ENCODE results near the gene GID8.

The GID8 gene

DNA sequence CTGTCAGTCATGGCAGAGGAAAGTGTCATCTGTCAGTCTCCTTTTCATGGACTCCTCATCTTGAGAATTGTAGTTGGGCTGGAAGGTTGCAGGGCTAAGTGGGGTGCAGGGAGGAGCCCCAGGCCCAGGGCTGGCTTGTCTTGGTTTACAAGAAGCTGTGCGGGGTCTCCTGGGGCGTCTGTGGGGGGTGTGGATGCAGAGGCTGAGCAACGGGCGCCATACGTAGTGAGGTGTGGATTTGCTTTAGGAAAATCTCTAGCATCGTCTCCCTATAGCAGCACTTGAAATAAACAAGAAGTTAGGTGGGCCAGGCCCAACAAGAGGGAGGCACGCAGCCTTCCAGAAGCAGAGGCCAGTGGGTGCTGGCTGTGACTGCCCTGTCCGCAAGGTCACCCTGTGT, 12.8 kb downstream of the GID8 start:
- Histone ChIP-seq H3K4me2 (ENCODE audit: low read length) (no peak overlapping the region), H3K79me2 (ENCODE audit: control insufficient read depth, low read length) (peaks cover 57% of the 10 kb centered on the region), H3K4me1 (ENCODE audit: control insufficient read depth, low read length) (peaks cover 36% of the 10 kb centered on the region), H3F3A (ENCODE audit: control insufficient read depth, insufficient read depth) (peaks cover 19% of the 10 kb centered on the region), H3K36me3 (ENCODE audit: control insufficient read depth, low read length) (peaks cover 56% of the 10 kb centered on the region), H3K4me3 (ENCODE audit: low read length) (no peak overlapping the region), H3K9me3 (ENCODE audit: control insufficient read depth, insufficient read depth, low read length) (peaks cover 5% of the 10 kb centered on the region; the same call in 1 of the 2 replicates), H3K9me2 (replicated peaks; ENCODE audit: control insufficient read depth, low read length) (no peaks in the 10 kb centered on the region), H3K27me3 (ENCODE audit: control insufficient read depth, low read length) (no peaks in the 10 kb centered on the region), H3K27ac (ENCODE audit: low read depth, low read length) (no peak overlapping the region), H4K20me1 (ENCODE audit: control insufficient read depth, insufficient read depth, low read depth, low read length) (peaks cover 9% of the 10 kb centered on the region; the same call in 1 of the 2 replicates)
- TF ChIP-seq, protein P1, sequence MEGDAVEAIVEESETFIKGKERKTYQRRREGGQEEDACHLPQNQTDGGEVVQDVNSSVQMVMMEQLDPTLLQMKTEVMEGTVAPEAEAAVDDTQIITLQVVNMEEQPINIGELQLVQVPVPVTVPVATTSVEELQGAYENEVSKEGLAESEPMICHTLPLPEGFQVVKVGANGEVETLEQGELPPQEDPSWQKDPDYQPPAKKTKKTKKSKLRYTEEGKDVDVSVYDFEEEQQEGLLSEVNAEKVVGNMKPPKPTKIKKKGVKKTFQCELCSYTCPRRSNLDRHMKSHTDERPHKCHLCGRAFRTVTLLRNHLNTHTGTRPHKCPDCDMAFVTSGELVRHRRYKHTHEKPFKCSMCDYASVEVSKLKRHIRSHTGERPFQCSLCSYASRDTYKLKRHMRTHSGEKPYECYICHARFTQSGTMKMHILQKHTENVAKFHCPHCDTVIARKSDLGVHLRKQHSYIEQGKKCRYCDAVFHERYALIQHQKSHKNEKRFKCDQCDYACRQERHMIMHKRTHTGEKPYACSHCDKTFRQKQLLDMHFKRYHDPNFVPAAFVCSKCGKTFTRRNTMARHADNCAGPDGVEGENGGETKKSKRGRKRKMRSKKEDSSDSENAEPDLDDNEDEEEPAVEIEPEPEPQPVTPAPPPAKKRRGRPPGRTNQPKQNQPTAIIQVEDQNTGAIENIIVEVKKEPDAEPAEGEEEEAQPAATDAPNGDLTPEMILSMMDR (IDR thresholded peaks at IDR 0.05; ENCODE audit: low read depth, low read length, poor library complexity, severe bottlenecking), result no peak
- TF ChIP-seq EZH2phosphoT487 (IDR thresholded peaks at IDR 0.05; ENCODE audit: borderline replicate concordance, low read length), result no peak

- H3K27ac ChIP-seq (ENCODE audit: low read depth, low read length), result no peak overlapping the region
- peaks cover 57% of the 10 kb centered on the region for H3K79me2 ChIP-seq (ENCODE audit: control insufficient read depth, low read length)
- H3K4me2 ChIP-seq (ENCODE audit: low read length), result peak overlapping the region; percentile 99
- peaks cover 9% of the 10 kb centered on the region; the same call in 1 of the 2 replicates for H4K20me1 ChIP-seq (ENCODE audit: control insufficient read depth, insufficient read depth, low read depth, low read length)
- H3K36me3 ChIP-seq (ENCODE audit: control insufficient read depth, low read length), result peaks cover 56% of the 10 kb centered on the region
- H3K9me2 ChIP-seq (replicated peaks; ENCODE audit: control insufficient read depth, low read length), result no peaks in the 10 kb centered on the region
- peak overlapping the region; percentile 86 for H3K4me3 ChIP-seq (ENCODE audit: low read length)
- H3K9me3 ChIP-seq (ENCODE audit: control insufficient read depth, insufficient read depth, low read length), result peaks cover 5% of the 10 kb centered on the region; the same call in 1 of the 2 replicates
- H3K27me3 ChIP-seq (ENCODE audit: control insufficient read depth, low read length), result no peaks in the 10 kb centered on the region
- H3F3A ChIP-seq (ENCODE audit: control insufficient read depth, insufficient read depth), result peaks cover 19% of the 10 kb centered on the region
- peaks cover 37% of the 10 kb centered on the region for H3K4me1 ChIP-seq (ENCODE audit: control insufficient read depth, low read length)
- TF ChIP-seq, protein P1 (IDR thresholded peaks at IDR 0.05; ENCODE audit: low read depth, low read length, poor library complexity, severe bottlenecking), result no peak
- no peak for TF ChIP-seq EZH2phosphoT487 (IDR thresholded peaks at IDR 0.05; ENCODE audit: borderline replicate concordance, low read length)
Measured at GRCh38 chr20:62951143-62951895, 13.4 kb downstream of the GID8 start.

DNA sequence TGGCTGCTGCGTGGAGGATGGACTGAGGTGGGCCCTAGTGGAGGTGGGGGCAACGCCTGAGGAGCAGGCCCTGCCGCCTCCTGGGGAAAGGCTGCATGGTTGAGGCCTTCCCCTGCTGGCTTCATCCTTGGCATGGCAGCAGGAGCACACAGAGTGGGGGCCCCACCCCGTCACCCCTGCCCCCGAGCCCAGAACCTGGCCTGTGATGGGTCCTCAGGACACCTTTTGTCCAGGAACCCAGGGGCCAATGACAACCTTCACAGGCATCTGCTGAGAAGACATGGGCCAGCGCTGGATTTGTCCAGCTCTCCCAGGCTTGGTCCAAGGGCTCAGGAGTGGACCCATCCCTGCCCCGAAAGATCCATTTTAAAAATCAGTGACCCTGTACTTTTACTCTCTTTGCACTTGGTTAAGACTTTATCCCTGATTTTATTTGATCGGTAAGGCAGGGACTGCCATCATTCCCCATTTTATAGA, 14.0 kb downstream of the GID8 start:
- Histone ChIP-seq H3K79me2 (ENCODE audit: control insufficient read depth, low read length) (peaks cover 57% of the 10 kb centered on the region), H3K4me1 (ENCODE audit: control insufficient read depth, low read length) (peaks cover 37% of the 10 kb centered on the region), H3K4me2 (ENCODE audit: low read length) (peak overlapping the region; percentile 99), H3F3A (ENCODE audit: control insufficient read depth, insufficient read depth) (peaks cover 19% of the 10 kb centered on the region), H3K9me2 (replicated peaks; ENCODE audit: control insufficient read depth, low read length) (no peaks in the 10 kb centered on the region), H3K36me3 (ENCODE audit: control insufficient read depth, low read length) (peaks cover 56% of the 10 kb centered on the region), H3K27me3 (ENCODE audit: control insufficient read depth, low read length) (no peaks in the 10 kb centered on the region), H3K4me3 (ENCODE audit: low read length) (peak overlapping the region; percentile 86), H4K20me1 (ENCODE audit: control insufficient read depth, insufficient read depth, low read depth, low read length) (peaks cover 9% of the 10 kb centered on the region; the same call in 1 of the 2 replicates), H3K27ac (ENCODE audit: low read depth, low read length) (peak overlapping the region; percentile 91), H3K9me3 (ENCODE audit: control insufficient read depth, insufficient read depth, low read length) (peaks cover 5% of the 10 kb centered on the region; the same call in 1 of the 2 replicates)
- no peak for TF ChIP-seq EZH2phosphoT487 (IDR thresholded peaks at IDR 0.05; ENCODE audit: borderline replicate concordance, low read length)
- TF ChIP-seq, protein P1 (IDR thresholded peaks at IDR 0.05; ENCODE audit: low read depth, low read length, poor library complexity, severe bottlenecking), result no peak
